Astrocyte of the spinal cord (primary cell): ENCODE data around the gene SUSD4.

Experiments used
- DNase-seq: peaks from one replicate; pipeline ENCODE4 v3.0.0; 2011; ENCODE audit warnings: low read depth, low spot score
- H3K4me3 ChIP-seq: 2 replicates; pipeline ENCODE4 v1.5.1; 2011; ENCODE audit warnings: low read depth, mild to moderate bottlenecking, low read length, moderate library complexity
- in situ Hi-C: cut with HindIII; loops from 2 replicates; pipeline ENCODE4 v1.10.0; 2017; ENCODE audit warnings: low sequenced_read_pairs
- TF ChIP-seq, protein P1 (sequence below): IDR thresholded peaks from 2 replicates; pipeline ENCODE4 v1.5.1; 2012; ENCODE audit warnings: low read depth, mild to moderate bottlenecking, low read length, inconsistent platforms

SUSD4 gene

DNA sequence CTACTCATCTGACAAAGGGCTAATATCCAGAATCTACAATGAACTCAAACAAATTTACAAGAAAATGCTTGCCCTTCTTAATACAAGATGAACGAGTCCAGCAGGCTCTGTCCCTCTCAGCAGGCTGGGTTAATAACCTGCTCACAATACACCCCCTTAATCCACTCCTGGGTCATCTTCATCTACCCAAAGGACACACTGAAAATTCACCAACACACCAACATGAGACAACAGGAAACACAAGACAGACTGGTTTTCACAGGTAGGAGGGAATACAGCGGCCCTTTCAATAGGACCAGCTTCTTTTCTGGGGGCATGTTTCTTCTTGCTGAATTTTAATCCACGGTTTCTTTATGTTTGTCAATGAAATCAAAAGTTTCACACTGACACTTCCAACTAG is 44.6 kb downstream of the SUSD4 start:
- TF ChIP-seq, protein P1, sequence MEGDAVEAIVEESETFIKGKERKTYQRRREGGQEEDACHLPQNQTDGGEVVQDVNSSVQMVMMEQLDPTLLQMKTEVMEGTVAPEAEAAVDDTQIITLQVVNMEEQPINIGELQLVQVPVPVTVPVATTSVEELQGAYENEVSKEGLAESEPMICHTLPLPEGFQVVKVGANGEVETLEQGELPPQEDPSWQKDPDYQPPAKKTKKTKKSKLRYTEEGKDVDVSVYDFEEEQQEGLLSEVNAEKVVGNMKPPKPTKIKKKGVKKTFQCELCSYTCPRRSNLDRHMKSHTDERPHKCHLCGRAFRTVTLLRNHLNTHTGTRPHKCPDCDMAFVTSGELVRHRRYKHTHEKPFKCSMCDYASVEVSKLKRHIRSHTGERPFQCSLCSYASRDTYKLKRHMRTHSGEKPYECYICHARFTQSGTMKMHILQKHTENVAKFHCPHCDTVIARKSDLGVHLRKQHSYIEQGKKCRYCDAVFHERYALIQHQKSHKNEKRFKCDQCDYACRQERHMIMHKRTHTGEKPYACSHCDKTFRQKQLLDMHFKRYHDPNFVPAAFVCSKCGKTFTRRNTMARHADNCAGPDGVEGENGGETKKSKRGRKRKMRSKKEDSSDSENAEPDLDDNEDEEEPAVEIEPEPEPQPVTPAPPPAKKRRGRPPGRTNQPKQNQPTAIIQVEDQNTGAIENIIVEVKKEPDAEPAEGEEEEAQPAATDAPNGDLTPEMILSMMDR = no peak
- no peak overlapping the region for H3K4me3 ChIP-seq
- DNase-seq = no peak
- in situ Hi-C loops = no loop called here

DNA sequence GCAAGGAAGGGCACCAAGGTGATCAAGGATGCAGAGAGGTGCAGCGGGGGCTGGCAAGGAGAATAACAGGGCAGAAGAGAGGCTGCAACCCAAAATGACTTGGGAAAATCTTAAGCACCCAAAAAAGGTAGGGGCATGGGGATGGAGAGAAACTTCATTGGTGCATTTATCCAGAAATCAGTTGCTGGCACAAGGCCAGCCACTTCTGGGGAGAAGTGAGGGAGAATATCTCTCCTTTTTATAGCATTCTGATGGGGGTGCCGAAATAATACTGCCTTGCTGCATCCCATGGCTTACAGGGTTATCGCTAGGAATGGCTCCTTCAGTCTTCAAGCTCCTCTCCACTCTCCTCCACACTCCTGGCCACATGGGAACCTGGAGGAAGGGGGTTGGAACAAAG is 47.9 kb downstream of the SUSD4 start:
- DNase-seq = no peak
- H3K4me3 ChIP-seq = no peak overlapping the region
- TF ChIP-seq, protein P1 = no peak
- in situ Hi-C loops = no loop called here

DNA sequence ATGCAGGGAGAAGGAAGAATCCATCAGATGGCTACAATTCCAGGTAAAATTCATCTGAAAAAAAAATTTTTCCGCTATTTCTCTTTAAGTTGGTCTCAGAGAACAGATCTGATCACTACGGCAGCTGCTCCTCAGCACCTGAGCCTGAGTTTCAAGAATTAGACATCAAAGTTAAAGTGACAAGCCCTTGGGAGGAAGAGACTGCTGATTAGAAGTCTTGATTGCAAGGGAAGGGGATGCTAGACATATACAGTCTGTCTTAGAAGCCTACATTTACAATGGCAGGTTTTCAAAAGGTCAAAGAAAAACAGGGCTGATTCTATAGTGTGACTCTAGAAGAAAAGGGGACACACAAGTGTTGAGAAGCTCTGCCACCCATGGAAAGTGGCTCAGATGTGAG is 48.3 kb downstream of the SUSD4 start:
- no peak for DNase-seq
- in situ Hi-C loops = no loop called here
- no peak overlapping the region for H3K4me3 ChIP-seq
- TF ChIP-seq, protein P1 = no peak

DNA sequence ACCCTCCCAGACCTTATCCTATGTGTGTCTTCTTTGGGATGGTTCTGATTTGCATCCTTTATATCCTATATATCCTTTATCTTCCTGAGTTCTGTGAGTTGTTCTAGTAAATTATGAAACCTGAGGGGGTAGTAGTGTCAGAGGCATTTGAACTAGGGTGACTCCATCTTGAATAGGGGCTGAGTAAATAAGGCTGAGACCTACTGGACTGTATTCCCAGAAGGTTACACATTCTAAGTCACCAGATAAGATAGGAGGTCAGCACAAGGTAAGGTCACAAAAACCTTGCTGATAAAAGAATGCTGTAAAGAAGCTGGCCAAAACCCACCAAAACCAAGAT is 50.6 kb downstream of the SUSD4 start:
- no peak for DNase-seq
- in situ Hi-C loops = no loop called here
- TF ChIP-seq, protein P1 = no peak
- H3K4me3 ChIP-seq = no peak overlapping the region

DNA sequence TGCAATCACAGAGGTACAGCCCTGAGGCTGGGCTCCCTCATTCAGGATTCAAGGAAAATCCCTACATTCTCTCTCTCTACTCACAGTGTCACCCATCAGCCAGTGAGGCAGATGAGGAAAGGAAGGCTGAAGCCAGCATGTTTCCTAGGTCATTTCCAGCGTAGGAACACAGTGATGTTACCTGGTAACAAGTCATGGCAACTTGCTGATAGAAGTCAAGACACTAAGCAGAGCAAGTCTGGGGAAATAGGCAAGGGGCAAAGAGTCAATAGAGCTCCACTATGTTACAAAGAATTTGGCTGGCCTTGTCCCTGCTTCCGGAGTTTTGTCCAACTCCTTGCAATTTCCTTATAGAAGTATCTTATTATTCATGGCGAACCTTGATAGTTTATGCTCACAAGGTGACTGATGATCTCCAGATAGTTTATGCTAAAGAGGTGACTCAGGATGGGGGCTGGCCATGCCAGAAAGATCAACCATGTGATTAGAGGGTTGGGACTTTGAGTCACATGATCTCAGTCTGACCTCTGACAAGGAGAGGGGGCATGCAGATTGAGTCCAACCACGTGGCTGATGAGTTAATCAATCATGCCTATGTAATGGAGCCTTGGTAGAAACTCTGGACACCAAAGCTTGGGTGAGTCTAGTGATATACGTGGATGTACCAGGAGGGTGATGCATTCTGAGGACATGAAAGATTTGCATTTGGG is 51.1 kb downstream of the SUSD4 start:
- in situ Hi-C loops = no loop called here
- TF ChIP-seq, protein P1 = no peak
- no peak for DNase-seq
- no peak overlapping the region for H3K4me3 ChIP-seq

DNA sequence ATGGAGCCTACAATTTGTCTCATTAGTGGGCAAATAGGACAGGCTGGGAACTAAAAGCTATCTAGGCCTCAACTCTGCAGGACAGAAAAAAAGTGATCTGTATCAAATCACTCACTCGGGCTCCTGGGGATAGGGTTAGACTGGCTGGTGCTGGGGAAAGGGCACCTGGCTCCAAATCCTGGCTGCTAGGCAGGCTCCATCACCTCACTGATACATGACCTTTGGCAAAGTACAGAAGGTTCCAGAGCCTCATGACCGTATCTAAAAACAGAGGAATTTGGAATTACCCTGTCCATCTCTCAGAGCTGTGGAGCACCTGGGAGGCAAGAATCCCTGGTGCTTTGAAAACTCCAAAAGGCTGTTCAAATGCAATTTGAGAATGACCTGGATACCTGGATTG is 51.7 kb downstream of the SUSD4 start:
- TF ChIP-seq, protein P1 = no peak
- in situ Hi-C loops = no loop called here
- DNase-seq = no peak
- H3K4me3 ChIP-seq = no peak overlapping the region
